Vagina (tissue), 2 donors: ENCODE results near the gene VAV3. TPM values are rescaled to one million over a fixed set of nuclear protein-coding genes. Genes with fewer than 3 reads are reported as not detected.

Source experiments
- DNase-seq, 2 donors: peaks; one replicate each; pipeline ENCODE4 v3.0.0-alpha.2; 2017; ENCODE audit errors: extremely low spot score in 2 of 2
- H3K27ac ChIP-seq: fragments of 200-600 bp; sonication (generic); one replicate; pipeline ENCODE4 v1.5.1; 2019
- H3K27me3 ChIP-seq: fragments of 200-600 bp; sonication (generic); one replicate; pipeline ENCODE4 v1.5.1; 2019
- H3K36me3 ChIP-seq, 2 donors: fragments of 200-600 bp; sonication (generic); one replicate each; pipeline ENCODE4 v1.5.1; 2017 to 2019
- H3K4me1 ChIP-seq: fragments of 200-600 bp; sonication (generic); one replicate; pipeline ENCODE4 v1.5.1; 2019
- H3K4me3 ChIP-seq, 2 donors: fragments of 200-600 bp; sonication (generic); 1 replicate in 1 of 2; 2 replicates in 1 of 2; pipeline ENCODE4 v1.5.1; 2016 to 2019
- H3K9me3 ChIP-seq: fragments of 200-600 bp; sonication (generic); one replicate; pipeline ENCODE4 v1.5.1; 2019
- POLR2A ChIP-seq, 2 donors: fragments of 450-650 bp; IDR thresholded peaks; one replicate each; pipeline ENCODE4 v1.6.1; 2017; ENCODE audit warnings: antibody characterized with exemption in 2 of 2, mild to moderate bottlenecking in 2 of 2, moderate library complexity in 2 of 2
- POLR2AphosphoS5 ChIP-seq, 2 donors: sonication (generic); formaldehyde crosslinking; IDR thresholded peaks; one replicate each; pipeline ENCODE4 v1.9.0; 2017; ENCODE audit warnings: antibody characterized with exemption in 2 of 2, mild to moderate bottlenecking in 2 of 2, low read depth in 1 of 2; ENCODE audit not compliant: insufficient read depth in 1 of 2
- intact Hi-C: fragments of 100-400 bp; cut with DNase I; formaldehyde crosslinking; loops from one replicate; pipeline ENCODE4 v1.15.1; 2023
- total RNA-seq: library from RNA; depleted of rRNA; stranded (reverse); fragments of >200 nt; gene quantifications from one replicate; pipeline ENCODE4 v1.2.3, GENCODE V29; 2016
- TF ChIP-seq, protein P1 (sequence below), 3 experiments: fragments of 450-650 bp in 2 of 3; fragments of 200-600 bp in 1 of 3; sonication (generic) in 1 of 3; IDR thresholded peaks; one replicate each; pipeline ENCODE4 v1.5.1; 2017 to 2019; ENCODE audit warnings: antibody characterized with exemption in 3 of 3, mild to moderate bottlenecking in 2 of 3, moderate library complexity in 2 of 3

The VAV3 gene
- total RNA-seq, 1 donor from 2014 or later: 67.5 TPM

- TF ChIP-seq POLR2AphosphoS5 (IDR thresholded peaks at IDR 0.05; ENCODE audit: insufficient read depth in 1 of 2, low read depth in 1 of 2): no peak
- TF ChIP-seq, protein P1, sequence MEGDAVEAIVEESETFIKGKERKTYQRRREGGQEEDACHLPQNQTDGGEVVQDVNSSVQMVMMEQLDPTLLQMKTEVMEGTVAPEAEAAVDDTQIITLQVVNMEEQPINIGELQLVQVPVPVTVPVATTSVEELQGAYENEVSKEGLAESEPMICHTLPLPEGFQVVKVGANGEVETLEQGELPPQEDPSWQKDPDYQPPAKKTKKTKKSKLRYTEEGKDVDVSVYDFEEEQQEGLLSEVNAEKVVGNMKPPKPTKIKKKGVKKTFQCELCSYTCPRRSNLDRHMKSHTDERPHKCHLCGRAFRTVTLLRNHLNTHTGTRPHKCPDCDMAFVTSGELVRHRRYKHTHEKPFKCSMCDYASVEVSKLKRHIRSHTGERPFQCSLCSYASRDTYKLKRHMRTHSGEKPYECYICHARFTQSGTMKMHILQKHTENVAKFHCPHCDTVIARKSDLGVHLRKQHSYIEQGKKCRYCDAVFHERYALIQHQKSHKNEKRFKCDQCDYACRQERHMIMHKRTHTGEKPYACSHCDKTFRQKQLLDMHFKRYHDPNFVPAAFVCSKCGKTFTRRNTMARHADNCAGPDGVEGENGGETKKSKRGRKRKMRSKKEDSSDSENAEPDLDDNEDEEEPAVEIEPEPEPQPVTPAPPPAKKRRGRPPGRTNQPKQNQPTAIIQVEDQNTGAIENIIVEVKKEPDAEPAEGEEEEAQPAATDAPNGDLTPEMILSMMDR (IDR thresholded peaks at IDR 0.05): no peak
- no peak for TF ChIP-seq POLR2A (IDR thresholded peaks at IDR 0.05)
- Histone ChIP-seq H3K36me3 (no peaks in the 10 kb centered on the region), H3K27ac (no peak overlapping the region), H3K4me1 (no peaks in the 10 kb centered on the region), H3K27me3 (no peaks in the 10 kb centered on the region), H3K4me3 (no peak overlapping the region), H3K9me3 (no peaks in the 10 kb centered on the region)
- no peak for DNase-seq
- intact Hi-C loops: no loop called here
These were observed 187.9 kb downstream of the VAV3 start for GRCh38 chr1:107776900-107777663.

DNA sequence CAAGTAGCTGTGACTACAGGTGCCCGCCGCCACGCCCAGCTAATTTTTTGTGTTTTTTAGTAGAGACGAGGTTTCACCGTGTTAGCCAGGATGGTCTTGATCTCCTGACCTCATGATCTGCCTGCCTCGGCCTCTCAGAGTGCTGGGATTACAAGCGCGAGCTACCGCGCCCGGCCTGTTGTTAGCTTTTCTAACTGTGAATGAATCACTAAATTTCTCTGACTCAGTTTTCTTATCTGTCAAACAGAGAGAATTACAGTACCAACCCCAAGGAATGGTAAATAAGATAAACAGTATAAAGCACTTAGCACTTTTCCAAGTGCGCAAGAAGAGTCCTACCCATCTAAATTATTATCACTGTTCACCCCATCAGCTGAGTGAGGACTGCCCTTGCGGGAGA lies 193.6 kb downstream of the VAV3 start:
- Histone ChIP-seq H3K27me3 (no peaks in the 10 kb centered on the region), H3K9me3 (no peaks in the 10 kb centered on the region), H3K4me1 (peaks cover 10% of the 10 kb centered on the region), H3K4me3 (no peak overlapping the region), H3K36me3 (no peaks in the 10 kb centered on the region), H3K27ac (no peak overlapping the region)
- TF ChIP-seq, protein P1 (IDR thresholded peaks at IDR 0.05): no peak
- no peak for TF ChIP-seq POLR2A (IDR thresholded peaks at IDR 0.05)
- no peak for DNase-seq
- intact Hi-C loops: no loop called here

GRCh38 chr1:107767156-107767582 lies 197.8 kb downstream of the VAV3 start:
- intact Hi-C loops: no loop called here

DNA sequence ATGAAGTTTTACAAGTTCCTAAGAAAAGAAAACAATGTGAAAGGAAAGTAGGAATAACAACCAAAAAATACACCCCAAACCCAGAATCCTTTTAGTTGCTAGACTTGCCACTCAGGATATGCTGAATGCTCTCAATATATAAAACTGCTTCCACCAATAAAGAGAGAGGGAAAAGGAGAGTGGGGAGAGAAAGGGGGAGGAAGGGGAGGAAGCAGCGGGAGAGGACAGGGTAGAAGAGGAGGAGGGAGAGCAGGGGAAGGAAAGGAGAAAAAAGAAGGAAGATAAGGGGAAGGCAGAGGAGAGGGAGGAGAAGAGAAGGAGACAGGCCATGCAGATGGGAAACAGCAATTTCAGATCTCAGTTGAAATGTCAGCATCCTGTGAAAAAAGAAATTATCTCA lies 198.4 kb downstream of the VAV3 start:
- TF ChIP-seq POLR2A (IDR thresholded peaks at IDR 0.05) (no peak), POLR2AphosphoS5 (IDR thresholded peaks at IDR 0.05; ENCODE audit: insufficient read depth in 1 of 2, low read depth in 1 of 2) (no peak)
- TF ChIP-seq, protein P1 (IDR thresholded peaks at IDR 0.05): no peak
- intact Hi-C loops: no loop called here
- Histone ChIP-seq H3K27me3 (no peaks in the 10 kb centered on the region), H3K27ac (no peak overlapping the region), H3K4me1 (peaks cover 10% of the 10 kb centered on the region), H3K36me3 (no peaks in the 10 kb centered on the region), H3K4me3 (no peak overlapping the region), H3K9me3 (no peaks in the 10 kb centered on the region)
- no peak for DNase-seq

More at GRCh38 chr1:107767156-107767582, 197.8 kb downstream of the VAV3 start:
- TF ChIP-seq POLR2A (IDR thresholded peaks at IDR 0.05): no peak
- TF ChIP-seq POLR2AphosphoS5 (IDR thresholded peaks at IDR 0.05; ENCODE audit: insufficient read depth in 1 of 2, low read depth in 1 of 2): no peak
- TF ChIP-seq, protein P1 (IDR thresholded peaks at IDR 0.05): no peak
- Histone ChIP-seq H3K27ac (no peak overlapping the region), H3K36me3 (no peaks in the 10 kb centered on the region), H3K4me3 (no peak overlapping the region), H3K4me1 (peaks cover 10% of the 10 kb centered on the region), H3K9me3 (no peaks in the 10 kb centered on the region), H3K27me3 (no peaks in the 10 kb centered on the region)
- DNase-seq: no peak

GRCh38 chr1:107762751-107763390 lies 202.1 kb downstream of the VAV3 start:
- Histone ChIP-seq H3K4me1 (peaks cover 10% of the 10 kb centered on the region), H3K27ac (no peak overlapping the region), H3K36me3 (no peaks in the 10 kb centered on the region), H3K27me3 (no peaks in the 10 kb centered on the region), H3K9me3 (no peaks in the 10 kb centered on the region), H3K4me3 (no peak overlapping the region)
- intact Hi-C loops: no loop called here
- DNase-seq: no peak
- TF ChIP-seq, protein P1 (IDR thresholded peaks at IDR 0.05): no peak
- TF ChIP-seq POLR2AphosphoS5 (IDR thresholded peaks at IDR 0.05; ENCODE audit: insufficient read depth in 1 of 2, low read depth in 1 of 2) (no peak), POLR2A (IDR thresholded peaks at IDR 0.05) (no peak)
